ENCODE results near the gene ACOXL. TPM values are rescaled to one million over a fixed set of nuclear protein-coding genes. Genes with fewer than 3 reads are reported as not detected.
"Not testable (repeated sequence)": the region's sequence is repeated elsewhere in the genome, so short reads cannot be mapped to it uniquely, and the experiment has no call there.

ACOXL gene
- total RNA-seq, 1 donor from 2014 or later = not detected

- no peak for DNase-seq (ENCODE audit: extremely low read depth, low read depth, low spot score)
Measured at GRCh38 chr2:110852541-110853263, 120.3 kb downstream of the ACOXL start.

- DNase-seq (ENCODE audit: extremely low read depth, low read depth, low spot score) = peak; percentile 3
Measured at GRCh38 chr2:110853516-110853915, 121.1 kb downstream of the ACOXL start.

GRCh38 chr2:110853948-110854347 lies 121.6 kb downstream of the ACOXL start:
- no peak for DNase-seq (ENCODE audit: extremely low read depth, low read depth, low spot score)

GRCh38 chr2:110854355-110855081 lies 122.1 kb downstream of the ACOXL start:
- DNase-seq (ENCODE audit: extremely low read depth, low read depth, low spot score) = no peak

- DNase-seq (ENCODE audit: extremely low read depth, low read depth, low spot score) = not testable (repeated sequence)
Measured at GRCh38 chr2:110855841-110856240, 123.5 kb downstream of the ACOXL start.

GRCh38 chr2:110858135-110858725 lies 125.9 kb downstream of the ACOXL start:
- DNase-seq (ENCODE audit: extremely low read depth, low read depth, low spot score) = no peak

GRCh38 chr2:110858993-110859701 lies 126.8 kb downstream of the ACOXL start:
- no peak for DNase-seq (ENCODE audit: extremely low read depth, low read depth, low spot score)

GRCh38 chr2:110860630-110861029 lies 128.3 kb downstream of the ACOXL start:
- no peak for DNase-seq (ENCODE audit: extremely low read depth, low read depth, low spot score)

GRCh38 chr2:110861616-110862260 lies 129.4 kb downstream of the ACOXL start:
- DNase-seq (ENCODE audit: extremely low read depth, low read depth, low spot score) = no peak

- DNase-seq (ENCODE audit: extremely low read depth, low read depth, low spot score) = no peak
Measured at GRCh38 chr2:110863726-110864125, 131.4 kb downstream of the ACOXL start.

- DNase-seq (ENCODE audit: extremely low read depth, low read depth, low spot score) = no peak
Measured at GRCh38 chr2:110864176-110864575, 131.8 kb downstream of the ACOXL start.

GRCh38 chr2:110864731-110865130 lies 132.4 kb downstream of the ACOXL start:
- DNase-seq (ENCODE audit: extremely low read depth, low read depth, low spot score) = no peak

- no peak for DNase-seq (ENCODE audit: extremely low read depth, low read depth, low spot score)
Measured at GRCh38 chr2:110865188-110865587, 132.8 kb downstream of the ACOXL start.

GRCh38 chr2:110866045-110866444 lies 133.7 kb downstream of the ACOXL start:
- DNase-seq (ENCODE audit: extremely low read depth, low read depth, low spot score) = no peak

- no peak for DNase-seq (ENCODE audit: extremely low read depth, low read depth, low spot score)
Measured at GRCh38 chr2:110866466-110866865, 134.1 kb downstream of the ACOXL start.

GRCh38 chr2:110867078-110867477 lies 134.7 kb downstream of the ACOXL start:
- no peak for DNase-seq (ENCODE audit: extremely low read depth, low read depth, low spot score)

- no peak for DNase-seq (ENCODE audit: extremely low read depth, low read depth, low spot score)
Measured at GRCh38 chr2:110868971-110869370, 136.6 kb downstream of the ACOXL start.

GRCh38 chr2:110869472-110870446 lies 137.4 kb downstream of the ACOXL start:
- DNase-seq (ENCODE audit: extremely low read depth, low read depth, low spot score) = no peak

GRCh38 chr2:110870545-110870944 lies 138.2 kb downstream of the ACOXL start:
- no peak for DNase-seq (ENCODE audit: extremely low read depth, low read depth, low spot score)

- no peak for DNase-seq (ENCODE audit: extremely low read depth, low read depth, low spot score)
Measured at GRCh38 chr2:110871637-110872036, 139.3 kb downstream of the ACOXL start.

Data from glomerular endothelial cell (primary cell).